Measurements from ENCODE around the gene MFN2.

DNA sequence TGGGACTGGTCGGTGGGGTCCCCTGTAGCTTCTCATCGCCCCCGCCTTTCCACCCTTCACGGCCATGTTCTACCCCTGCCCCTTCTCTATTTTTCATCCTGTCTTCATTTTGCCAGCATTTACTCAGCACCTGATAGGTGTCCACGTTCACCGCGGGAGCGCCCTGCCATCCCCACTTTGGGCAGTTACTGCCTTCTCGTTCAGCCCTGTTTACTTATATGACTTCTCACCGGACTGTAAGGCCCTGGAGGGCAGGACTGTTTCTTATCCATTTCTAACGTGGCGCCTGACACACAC, 380 bp downstream of the MFN2 start:
- TF ChIP-seq, protein P1, sequence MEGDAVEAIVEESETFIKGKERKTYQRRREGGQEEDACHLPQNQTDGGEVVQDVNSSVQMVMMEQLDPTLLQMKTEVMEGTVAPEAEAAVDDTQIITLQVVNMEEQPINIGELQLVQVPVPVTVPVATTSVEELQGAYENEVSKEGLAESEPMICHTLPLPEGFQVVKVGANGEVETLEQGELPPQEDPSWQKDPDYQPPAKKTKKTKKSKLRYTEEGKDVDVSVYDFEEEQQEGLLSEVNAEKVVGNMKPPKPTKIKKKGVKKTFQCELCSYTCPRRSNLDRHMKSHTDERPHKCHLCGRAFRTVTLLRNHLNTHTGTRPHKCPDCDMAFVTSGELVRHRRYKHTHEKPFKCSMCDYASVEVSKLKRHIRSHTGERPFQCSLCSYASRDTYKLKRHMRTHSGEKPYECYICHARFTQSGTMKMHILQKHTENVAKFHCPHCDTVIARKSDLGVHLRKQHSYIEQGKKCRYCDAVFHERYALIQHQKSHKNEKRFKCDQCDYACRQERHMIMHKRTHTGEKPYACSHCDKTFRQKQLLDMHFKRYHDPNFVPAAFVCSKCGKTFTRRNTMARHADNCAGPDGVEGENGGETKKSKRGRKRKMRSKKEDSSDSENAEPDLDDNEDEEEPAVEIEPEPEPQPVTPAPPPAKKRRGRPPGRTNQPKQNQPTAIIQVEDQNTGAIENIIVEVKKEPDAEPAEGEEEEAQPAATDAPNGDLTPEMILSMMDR (IDR thresholded peaks at IDR 0.05; ENCODE audit: borderline replicate concordance, extremely low read depth, low read length, poor library complexity, severe bottlenecking), result no peak
- no peak for TF ChIP-seq EZH2 (IDR thresholded peaks at IDR 0.05; ENCODE audit: borderline replicate concordance, low read depth, low read length, severe bottlenecking)
